Adrenal gland (tissue), 12 donors: Measurements from ENCODE around the gene LYRM2. TPM values are rescaled to one million over a fixed set of nuclear protein-coding genes. Genes with fewer than 3 reads are reported as not detected.

ENCODE experiments used
- DNase-seq, 7 donors: peaks; one replicate each; pipeline ENCODE4 v3.0.0-alpha.2; 2019 to 2020
- H3K27ac ChIP-seq, 5 donors: fragments of 200-600 bp; sonication (generic) in 4 of 5; 1 replicate in 3 of 5; 2 replicates in 2 of 5; pipeline versions ENCODE4 v1.5.1 to v1.8.0; 2016 to 2020; ENCODE audit warnings: mild to moderate bottlenecking in 1 of 5
- H3K27me3 ChIP-seq: fragments of 200-600 bp; 2 replicates; pipeline ENCODE4 v1.8.0; 2021
- H3K36me3 ChIP-seq, 2 donors: fragments of 200-600 bp; replicated peaks in 1 of 2; 1 replicate in 1 of 2; 2 replicates in 1 of 2; pipeline versions ENCODE4 v1.5.1 to v1.8.0; 2018 to 2022
- H3K4me1 ChIP-seq, 2 donors: fragments of 200-600 bp; replicated peaks in 1 of 2; 1 replicate in 1 of 2; 2 replicates in 1 of 2; pipeline versions ENCODE4 v1.5.1 to v1.8.0; 2018 to 2021
- H3K4me3 ChIP-seq, 4 donors: fragments of 200-600 bp; sonication (generic) in 3 of 4; one replicate each; pipeline ENCODE4 v1.5.1; 2016 to 2018
- H3K9me3 ChIP-seq, 3 donors: fragments of 200-600 bp; sonication (generic) in 1 of 3; replicated peaks in 1 of 3; 1 replicate in 2 of 3; 2 replicates in 1 of 3; pipeline versions ENCODE4 v1.5.1 to v1.8.0; 2016 to 2021
- CTCF ChIP-seq, 6 experiments: fragments of 450-650 bp in 4 of 6; fragments of 200-600 bp in 2 of 6; sonication (generic) in 1 of 6; IDR thresholded peaks; 1 replicate in 5 of 6; 2 replicates in 1 of 6; pipeline versions ENCODE4 v1.5.1 to v1.8.0; 2016 to 2021; ENCODE audit warnings: antibody characterized with exemption in 6 of 6, mild to moderate bottlenecking in 2 of 6, moderate library complexity in 1 of 6
- POLR2A ChIP-seq, 2 donors: fragments of 450-650 bp; IDR thresholded peaks; one replicate each; pipeline ENCODE4 v1.6.1; 2017; ENCODE audit warnings: antibody characterized with exemption in 2 of 2, mild to moderate bottlenecking in 2 of 2, moderate library complexity in 1 of 2
- WGBS, 4 donors: extraction: QIAGEN DNeasy Blood & Tissue Kit in 2 of 4; methylation state at CpG; one replicate each; pipeline versions ENCODE4 v1.1.5 to v1.1.7; 2013 to 2017; 5-methylcytosine and 5-hydroxymethylcytosine counted together
- intact Hi-C, 2 donors: fragments of 100-400 bp; cut with DNase I; formaldehyde crosslinking; loops; one replicate each; pipeline versions ENCODE4 v1.14.1 to v1.15.0; 2022 to 2023
- polyA plus RNA-seq, 3 donors: library from polyadenylated mRNA; stranded (reverse); fragments of 200-250 nt in 2 of 3; fragments of 350-450 nt in 1 of 3; fragmentation: Illumina TruSeq in 1 of 3; extraction: RNeasy Lipid Tissue Mini Kit (QIAGEN cat#74804) in 1 of 3; gene quantifications; one replicate each; pipeline ENCODE4 v1.2.3, GENCODE V29; 2013 to 2014
- total RNA-seq, 9 donors: library from RNA; depleted of rRNA in 4 of 9; stranded (reverse); fragments of >200 nt in 4 of 9; fragments of 120-200 nt in 1 of 9; fragmentation: NEBNext Ultra II Directional in 1 of 9; extraction: Animal tissue kit (Norgen Biotek cat#: 25700) in 1 of 9; gene quantifications; one replicate each; pipeline versions ENCODE4 v1.1.0 to v1.2.4, GENCODE V29; 2013 to 2023
- donor health status: healthy with polysubstance abuse.
- donor health status: Bipolar disorder and iron deficiency.
- donor health status: DM: yes; HTN: yes; CAD: no.
- donor health status: DM: no; HTN: no; CAD: no.
- donor health status: DM: no; HTN: no; CAD: no.
- donor health status: DM: yes; HTN: yes; CAD: no.

LYRM2 gene
- total and polyA plus RNA-seq, 12 donors, result 10.2 to 97.7 (median 40.3) TPM

- Histone ChIP-seq H3K27me3 (no peaks in the 10 kb centered on the region), H3K4me3 (no peak overlapping the region), H3K27ac (no peak overlapping the region), H3K4me1 (peaks cover 4 to 9% of the 10 kb centered on the region in 2 donors), H3K36me3 (no peaks in the 10 kb centered on the region), H3K9me3 (no peaks in the 10 kb centered on the region)
- DNase-seq, result no peak
- intact Hi-C loops, result no loop called here
- TF ChIP-seq CTCF (IDR thresholded peaks at IDR 0.05), result no peak
- no peak for TF ChIP-seq POLR2A (IDR thresholded peaks at IDR 0.05)
- 92 to 100% (median 97%) methylated on average over 8 to 10 of the region's 10 CpGs for WGBS, 4 donors
These were observed 72.3 kb downstream of the LYRM2 start for GRCh38 chr6:89566008-89566800.

GRCh38 chr6:89564752-89565427 is 73.7 kb downstream of the LYRM2 start:
- no peaks in the 10 kb centered on the region for H3K27me3 ChIP-seq
- H3K27ac ChIP-seq, result peak overlapping the region in 1 of 5 donors; percentile 8
- H3K9me3 ChIP-seq, result no peaks in the 10 kb centered on the region
- H3K4me1 ChIP-seq, result peaks cover 4 to 9% of the 10 kb centered on the region in 2 donors
- TF ChIP-seq CTCF (IDR thresholded peaks at IDR 0.05), result no peak
- TF ChIP-seq POLR2A (IDR thresholded peaks at IDR 0.05), result no peak
- no peak overlapping the region for H3K4me3 ChIP-seq
- peak in 4 of 7 donors; percentile 12 to 34 (median 21) for DNase-seq
- intact Hi-C loops, result no loop called here
- WGBS, 4 donors, result 41 to 49% (median 45%) methylated on average over 8 of the region's 8 CpGs
- H3K36me3 ChIP-seq, result no peaks in the 10 kb centered on the region

- intact Hi-C loops, result no loop called here
- Histone ChIP-seq H3K27ac (no peak overlapping the region), H3K9me3 (no peaks in the 10 kb centered on the region), H3K27me3 (no peaks in the 10 kb centered on the region), H3K36me3 (no peaks in the 10 kb centered on the region), H3K4me1 (peaks cover 4 to 9% of the 10 kb centered on the region in 2 donors), H3K4me3 (no peak overlapping the region)
- 89 to 100% (median 98%) methylated on average over 1 of the region's 1 CpG for WGBS, 4 donors
- no peak for DNase-seq
- TF ChIP-seq CTCF (IDR thresholded peaks at IDR 0.05) (no peak), POLR2A (IDR thresholded peaks at IDR 0.05) (no peak)
These were observed 74.7 kb downstream of the LYRM2 start for GRCh38 chr6:89563866-89564265.

- DNase-seq, result no peak
- 65 to 77% (median 69%) methylated on average over 20 to 21 of the region's 21 CpGs for WGBS, 4 donors
- H3K9me3 ChIP-seq, result no peaks in the 10 kb centered on the region
- TF ChIP-seq POLR2A (IDR thresholded peaks at IDR 0.05), result no peak
- TF ChIP-seq CTCF (IDR thresholded peaks at IDR 0.05), result no peak
- peaks cover 4 to 9% of the 10 kb centered on the region in 2 donors for H3K4me1 ChIP-seq
- intact Hi-C loops, result no loop called here
- H3K27me3 ChIP-seq, result no peaks in the 10 kb centered on the region
- H3K4me3 ChIP-seq, result no peak overlapping the region
- no peaks in the 10 kb centered on the region for H3K36me3 ChIP-seq
- H3K27ac ChIP-seq, result no peak overlapping the region
These were observed 76.2 kb downstream of the LYRM2 start for GRCh38 chr6:89562093-89562973.
